GM06990 (cell line): ENCODE data around the gene ERCC2.
"Not testable (repeated sequence)": the region's sequence is repeated elsewhere in the genome, so short reads cannot be mapped to it uniquely, and the experiment has no call there.

Source experiments
- DNase-seq: peaks from one replicate; pipeline ENCODE4 v3.0.0-alpha.2; 2011; ENCODE audit not compliant: insufficient read length; ENCODE audit errors: extremely low read depth
- H3K27me3 ChIP-seq: replicated peaks from 2 replicates; pipeline ENCODE4 v1.6.0; 2011; ENCODE audit warnings: low read length; ENCODE audit not compliant: control insufficient read depth, insufficient read depth
- H3K36me3 ChIP-seq: 2 replicates; pipeline ENCODE4 v1.5.1; 2011; ENCODE audit warnings: low read length; ENCODE audit not compliant: control insufficient read depth, insufficient read depth
- H3K4me3 ChIP-seq: replicated peaks from 2 replicates; pipeline ENCODE4 v1.5.1; 2011; ENCODE audit warnings: low read depth, mild to moderate bottlenecking, control low read depth, low read length
- CTCF ChIP-seq: IDR thresholded peaks from 2 replicates; pipeline ENCODE4 v1.5.1; 2011; ENCODE audit warnings: low read length, control low read depth, mild to moderate bottlenecking, inconsistent platforms; ENCODE audit not compliant: insufficient read depth, poor library complexity, severe bottlenecking

Gene ERCC2

GRCh38 chr19:45340899-45341453 lies 29.4 kb downstream of the ERCC2 start:
- H3K27me3 ChIP-seq = no peaks in the 10 kb centered on the region; the same call in 1 of the 2 replicates
- no peak for TF ChIP-seq CTCF
- no peak for DNase-seq
- H3K4me3 ChIP-seq = no peak overlapping the region; the same call in 1 of the 2 replicates
- H3K36me3 ChIP-seq = no peaks in the 10 kb centered on the region

DNA sequence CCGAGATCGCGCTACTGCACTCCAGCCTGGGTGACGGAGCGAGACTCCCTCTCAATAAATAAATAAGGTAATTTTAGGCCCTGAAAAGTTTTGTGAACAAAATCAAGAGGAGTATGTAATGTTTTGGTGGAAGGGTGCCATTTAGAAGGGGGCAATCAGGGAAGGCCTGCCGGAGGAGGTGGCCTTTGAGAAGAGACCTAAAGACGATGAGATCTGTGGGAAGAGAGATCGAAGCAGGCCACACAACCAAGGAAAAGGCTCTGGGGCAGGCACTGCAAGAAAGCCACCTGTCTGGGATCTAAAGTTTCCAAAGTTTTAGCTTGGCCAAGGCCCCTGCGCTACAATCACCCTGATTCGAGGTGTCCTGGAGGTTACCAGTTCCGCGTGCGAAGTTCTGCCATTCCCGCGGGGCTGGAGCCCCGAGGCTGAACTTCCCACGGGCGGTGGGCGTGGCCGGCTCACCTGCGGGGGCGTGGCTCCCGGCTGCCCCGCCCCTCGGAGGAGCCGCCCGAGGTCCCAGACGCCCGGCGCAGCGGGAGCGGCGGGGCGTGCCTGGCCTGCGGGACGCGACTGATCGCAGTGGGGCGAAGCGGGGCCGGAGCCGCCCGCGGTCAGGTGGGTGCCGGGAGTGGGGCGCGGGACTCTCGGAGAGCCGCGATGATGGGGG lies 30.0 kb downstream of the ERCC2 start, which contains the start of gene KLC3:
TSS of gene KLC3 (plus strand) at position 519 of the 667 bp plus-strand sequence. CDS start 4,792 bp downstream, outside the sequence.
- peak; percentile 42 for DNase-seq

DNA sequence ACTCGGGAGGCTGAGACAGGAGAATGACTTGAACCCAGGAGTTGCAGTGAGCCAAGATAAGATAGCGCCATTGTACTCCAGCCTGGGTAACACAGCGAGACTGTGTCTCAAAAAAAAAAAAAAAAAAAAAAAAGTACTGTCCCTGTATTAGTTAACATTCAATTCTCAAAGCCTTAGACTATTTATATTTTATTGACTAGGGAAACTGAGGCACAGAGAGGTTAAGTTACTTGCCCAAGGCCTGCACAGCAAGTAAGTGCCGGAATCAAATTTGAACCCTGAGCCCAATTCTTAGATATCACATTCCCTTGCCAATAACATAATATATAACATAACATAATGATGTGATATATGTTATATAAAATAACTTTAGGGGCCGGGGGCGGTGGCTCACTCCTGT lies 30.7 kb downstream of the ERCC2 start:
- DNase-seq = no peak
- Histone ChIP-seq H3K4me3 (no peak overlapping the region), H3K36me3 (no peaks in the 10 kb centered on the region), H3K27me3 (no peaks in the 10 kb centered on the region; the same call in 1 of the 2 replicates)
- TF ChIP-seq CTCF = no peak

More for the DNA sequence above, 30.0 kb downstream of the ERCC2 start, which contains the start of gene KLC3:
- Histone ChIP-seq H3K4me3 (no peak within 1 kb of the TSS; the same call in 1 of the 2 replicates), H3K27me3 (no peaks in the 10 kb centered on the region; the same call in 1 of the 2 replicates), H3K36me3 (no peaks in the 10 kb centered on the region)
- TF ChIP-seq CTCF = no peak

GRCh38 chr19:45336696-45337251 lies 33.6 kb downstream of the ERCC2 start:
- Histone ChIP-seq H3K4me3 (no peak overlapping the region), H3K36me3 (no peaks in the 10 kb centered on the region), H3K27me3 (no peaks in the 10 kb centered on the region; the same call in 1 of the 2 replicates)
- DNase-seq = no peak
- no peak for TF ChIP-seq CTCF

DNA sequence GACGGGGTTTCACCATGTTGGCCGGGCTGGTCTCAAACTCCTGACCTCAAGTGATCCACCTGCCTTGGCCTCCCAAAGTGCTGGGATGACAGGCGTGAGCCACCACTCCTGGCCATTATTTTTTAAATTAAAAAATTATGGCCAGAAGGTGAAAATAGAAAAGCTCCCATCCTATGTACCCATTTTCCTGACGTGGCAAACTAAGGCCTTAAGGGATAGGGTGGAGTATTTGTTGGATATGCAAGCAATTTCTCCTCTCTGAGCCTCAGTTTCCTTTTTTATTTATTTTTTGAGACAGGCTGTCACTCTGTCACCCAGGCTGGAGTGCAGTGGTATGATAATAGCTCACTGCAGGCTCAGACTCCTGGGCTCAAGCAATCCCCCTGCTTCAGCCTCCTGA lies 35.5 kb downstream of the ERCC2 start:
- H3K27me3 ChIP-seq, H3K36me3 ChIP-seq, H3K4me3 ChIP-seq, DNase-seq: not testable (repeated sequence)

DNA sequence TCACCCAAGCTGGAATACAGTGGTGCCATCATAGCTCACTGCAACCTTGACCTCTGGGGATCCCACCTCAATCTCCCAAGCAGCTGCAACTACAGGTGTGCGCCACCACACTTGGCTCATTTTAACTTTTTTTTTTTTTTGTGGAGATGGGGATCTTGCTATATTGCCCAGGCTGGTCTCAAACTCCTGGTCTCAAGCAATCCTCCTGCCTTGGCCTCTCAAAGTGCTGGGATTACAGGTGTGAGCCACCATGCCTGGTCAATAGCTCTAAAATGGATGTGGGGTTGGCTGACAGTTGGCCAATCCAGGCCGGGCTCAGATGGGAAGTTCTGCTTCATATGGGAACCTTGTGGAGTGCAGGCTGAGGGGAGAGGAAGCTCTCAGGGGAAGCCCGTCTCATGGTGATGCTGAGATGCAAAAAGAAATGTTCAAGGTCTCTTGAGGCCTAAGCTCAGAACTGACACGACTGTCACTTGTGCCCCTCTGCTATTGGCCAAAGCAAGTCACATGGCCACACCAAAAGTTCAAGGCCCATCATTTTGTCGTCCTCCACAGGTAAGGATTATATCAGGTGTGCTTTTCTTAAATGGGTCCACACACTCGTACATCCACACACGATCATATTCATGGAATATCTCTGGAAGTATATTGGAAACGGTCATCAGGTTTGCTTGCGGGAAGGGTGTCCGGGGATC lies 36.6 kb downstream of the ERCC2 start:
- Histone ChIP-seq H3K36me3 (no peaks in the 10 kb centered on the region), H3K27me3 (no peaks in the 10 kb centered on the region), H3K4me3 (no peak overlapping the region)
- no peak for TF ChIP-seq CTCF
- DNase-seq = no peak
